A673 (cell line): ENCODE measurements around the gene GATA5. TPM values are rescaled to one million over a fixed set of nuclear protein-coding genes. Genes with fewer than 3 reads are reported as not detected.
"Not testable (repeated sequence)": the region's sequence is repeated elsewhere in the genome, so short reads cannot be mapped to it uniquely, and the experiment has no call there.

Source experiments
- BruUV-seq: library from RNA; stranded (reverse); fragments of 400-500 nt; replicated peaks from 2 replicates; lab custom pipeline; 2021; lab: Mats Ljungman, UMichigan
- CTCF ChIA-PET: fragments of 300-600 bp; sonication (Branson Sonifier 250); formaldehyde crosslinking; loops from one replicate; lab custom pipeline; 2022; ENCODE audit warnings: antibody characterized with exemption; lab: Charles Lee
- POLR2A ChIA-PET: fragments of 300-600 bp; sonication (Branson Sonifier 250); formaldehyde crosslinking; loops from one replicate; lab custom pipeline; 2022; ENCODE audit warnings: antibody characterized with exemption; ENCODE audit not compliant: low non-redundant PET; lab: Charles Lee
- DNase-seq: peaks from one replicate; pipeline ENCODE4 v3.0.0-alpha.2; 2015; ENCODE audit warnings: low spot score
- H3K27ac ChIP-seq: fragments of 200-600 bp; sonication (generic); 2 replicates; pipeline ENCODE4 v1.5.1; 2016; ENCODE audit warnings: mixed run types, low read depth, mild to moderate bottlenecking, mixed read lengths, antibody characterized with exemption, low read length; ENCODE audit not compliant: poor library complexity, severe bottlenecking
- H3K27me3 ChIP-seq: fragments of 200-600 bp; sonication (generic); replicated peaks from 2 replicates; pipeline ENCODE4 v1.6.1; 2017; ENCODE audit warnings: mixed run types, low read depth, mild to moderate bottlenecking, mixed read lengths, antibody characterized with exemption, low read length; ENCODE audit not compliant: insufficient read depth, poor library complexity
- H3K36me3 ChIP-seq: fragments of 200-600 bp; sonication (generic); 2 replicates; pipeline ENCODE4 v1.6.1; 2016; ENCODE audit warnings: mixed run types, mild to moderate bottlenecking, mixed read lengths, antibody characterized with exemption, low read length; ENCODE audit not compliant: insufficient read depth, poor library complexity, severe bottlenecking
- H3K4me1 ChIP-seq: fragments of 200-600 bp; sonication (generic); 2 replicates; pipeline ENCODE4 v1.6.1; 2017; ENCODE audit warnings: mixed run types, mild to moderate bottlenecking, mixed read lengths, antibody characterized with exemption, low read length; ENCODE audit not compliant: insufficient read depth, poor library complexity, severe bottlenecking
- H3K4me3 ChIP-seq: fragments of 200-600 bp; sonication (generic); 2 replicates; pipeline ENCODE4 v1.5.1; 2016; ENCODE audit warnings: low read depth, mixed run types, mild to moderate bottlenecking, mixed read lengths, low read length; ENCODE audit not compliant: poor library complexity, severe bottlenecking
- H3K9me3 ChIP-seq: fragments of 200-600 bp; sonication (generic); 2 replicates; pipeline ENCODE4 v1.6.1; 2016; ENCODE audit warnings: mixed run types, low read depth, mild to moderate bottlenecking, mixed read lengths, antibody characterized with exemption, low read length; ENCODE audit not compliant: poor library complexity, severe bottlenecking
- EZH2 ChIP-seq: fragments of 200-600 bp; sonication (generic); IDR thresholded peaks from 2 replicates; pipeline ENCODE4 v1.6.1; 2017; ENCODE audit warnings: borderline replicate concordance, low read depth, mild to moderate bottlenecking, mixed read lengths, antibody characterized with exemption, low read length; ENCODE audit not compliant: poor library complexity, severe bottlenecking
- intact Hi-C: fragments of 100-400 bp; cut with micrococcal nuclease; formaldehyde crosslinking; loops from one replicate; pipeline ENCODE4 v1.10.0; 2022; ENCODE audit not compliant: unreplicated experiment
- total RNA-seq: library from RNA; stranded (reverse); gene quantifications from 2 replicates; pipeline ENCODE4 v1.2.3, GENCODE V29; 2021
- TF ChIP-seq, protein P1 (sequence below): fragments of 300-800, 200-600 bp; sonication (generic); conservative IDR thresholded peaks from 2 replicates; pipeline ENCODE4 v1.5.1; 2017; ENCODE audit warnings: low read depth, mild to moderate bottlenecking, antibody characterized with exemption, low read length, moderate library complexity, mixed read lengths

GATA5 gene
- total RNA-seq, 1 experiment from 2014 or later = not detected

DNA sequence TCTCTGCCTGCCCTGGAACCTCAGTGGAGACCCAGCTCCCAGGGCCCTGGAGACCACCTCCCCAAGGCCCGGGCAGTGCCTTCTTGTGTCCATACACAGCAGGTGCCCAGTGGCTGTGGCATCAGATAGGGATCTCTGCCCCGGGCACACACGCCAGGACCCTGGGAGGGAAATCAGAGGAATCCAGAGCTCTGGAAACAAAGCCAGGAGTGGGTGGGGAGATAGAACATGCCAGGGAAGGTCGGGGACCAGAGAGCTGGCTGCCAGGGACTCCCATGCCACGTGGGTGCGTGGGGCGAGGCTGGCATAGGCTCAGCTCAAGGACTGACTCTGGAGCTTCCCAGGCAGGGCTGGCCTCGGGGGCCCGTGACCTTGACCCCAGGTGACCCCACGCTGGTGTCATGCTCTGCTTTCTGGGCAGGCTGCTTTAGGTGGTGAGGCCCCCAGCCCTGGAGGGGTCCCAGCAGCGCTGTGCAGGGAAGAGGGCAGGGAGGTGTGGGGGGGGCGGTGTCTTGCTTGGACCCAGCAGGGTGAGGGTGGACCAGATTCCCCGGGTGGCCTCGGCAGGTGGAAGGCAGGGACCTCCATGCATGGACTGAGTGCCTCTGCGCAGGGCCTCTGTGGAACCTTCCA, 17.6 kb upstream of the GATA5 start:
- ChIA-PET CTCF (no interaction called here), POLR2A (no interaction called here)
- Histone ChIP-seq H3K4me1 (no peaks in the 10 kb centered on the region), H3K36me3 (no peaks in the 10 kb centered on the region), H3K27ac (no peak overlapping the region), H3K9me3 (no peaks in the 10 kb centered on the region), H3K4me3 (no peak overlapping the region), H3K27me3 (peaks cover 10% of the 10 kb centered on the region)
- DNase-seq = no peak
- BruUV-seq = no TSS peak
- intact Hi-C loops = no loop called here
- TF ChIP-seq, protein P1, sequence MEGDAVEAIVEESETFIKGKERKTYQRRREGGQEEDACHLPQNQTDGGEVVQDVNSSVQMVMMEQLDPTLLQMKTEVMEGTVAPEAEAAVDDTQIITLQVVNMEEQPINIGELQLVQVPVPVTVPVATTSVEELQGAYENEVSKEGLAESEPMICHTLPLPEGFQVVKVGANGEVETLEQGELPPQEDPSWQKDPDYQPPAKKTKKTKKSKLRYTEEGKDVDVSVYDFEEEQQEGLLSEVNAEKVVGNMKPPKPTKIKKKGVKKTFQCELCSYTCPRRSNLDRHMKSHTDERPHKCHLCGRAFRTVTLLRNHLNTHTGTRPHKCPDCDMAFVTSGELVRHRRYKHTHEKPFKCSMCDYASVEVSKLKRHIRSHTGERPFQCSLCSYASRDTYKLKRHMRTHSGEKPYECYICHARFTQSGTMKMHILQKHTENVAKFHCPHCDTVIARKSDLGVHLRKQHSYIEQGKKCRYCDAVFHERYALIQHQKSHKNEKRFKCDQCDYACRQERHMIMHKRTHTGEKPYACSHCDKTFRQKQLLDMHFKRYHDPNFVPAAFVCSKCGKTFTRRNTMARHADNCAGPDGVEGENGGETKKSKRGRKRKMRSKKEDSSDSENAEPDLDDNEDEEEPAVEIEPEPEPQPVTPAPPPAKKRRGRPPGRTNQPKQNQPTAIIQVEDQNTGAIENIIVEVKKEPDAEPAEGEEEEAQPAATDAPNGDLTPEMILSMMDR = no peak
- TF ChIP-seq EZH2 = no peak

DNA sequence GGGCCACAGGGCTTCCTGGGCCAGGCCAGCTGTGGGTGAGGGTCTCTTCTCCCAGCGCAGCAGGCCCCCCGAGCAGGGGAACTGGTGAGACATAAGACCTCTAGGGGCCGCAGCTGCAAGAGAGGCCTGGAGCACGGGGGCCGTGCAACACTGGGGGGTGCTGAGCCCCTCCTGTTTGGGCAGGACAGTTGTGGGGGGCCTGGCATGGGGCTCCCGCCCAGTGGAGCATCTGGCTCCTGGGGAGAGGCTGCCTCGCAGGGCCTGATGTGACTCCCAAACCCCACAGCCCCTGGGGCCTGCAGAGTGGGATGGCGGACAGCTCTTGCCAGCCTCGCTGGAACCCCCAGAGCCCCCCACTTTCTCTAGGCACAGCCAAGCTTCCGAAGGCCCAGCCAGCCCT, 16.9 kb upstream of the GATA5 start:
- no peaks in the 10 kb centered on the region for H3K36me3 ChIP-seq
- H3K4me3 ChIP-seq = no peak overlapping the region
- H3K27ac ChIP-seq = no peak overlapping the region
- ChIA-PET CTCF (no interaction called here), POLR2A (no interaction called here)
- no peaks in the 10 kb centered on the region for H3K4me1 ChIP-seq
- peaks cover 17% of the 10 kb centered on the region for H3K27me3 ChIP-seq
- intact Hi-C loops = no loop called here
- DNase-seq = no peak
- TF ChIP-seq, protein P1 = no peak
- no peak for TF ChIP-seq EZH2
- BruUV-seq = no TSS peak
- no peaks in the 10 kb centered on the region for H3K9me3 ChIP-seq

DNA sequence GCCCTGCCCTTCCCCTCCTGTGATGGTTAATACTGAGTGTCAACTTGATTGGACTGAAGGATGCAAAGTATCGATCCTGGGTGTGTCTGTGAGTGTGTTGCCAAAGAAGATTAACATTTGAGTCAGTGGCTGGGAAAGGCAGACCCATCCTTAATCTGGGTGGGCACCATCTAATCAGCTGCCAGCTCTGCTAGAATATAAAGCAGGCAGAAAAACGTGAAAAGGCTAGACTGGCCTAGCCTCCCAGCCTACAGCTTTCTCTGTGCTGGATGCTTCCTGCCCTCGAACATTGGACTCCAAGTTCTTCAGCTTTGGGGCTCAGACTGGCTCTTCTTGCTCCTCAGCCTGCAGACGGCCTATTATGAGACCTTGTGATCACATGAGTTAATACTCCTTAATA, 15.0 kb upstream of the GATA5 start:
- H3K9me3 ChIP-seq, BruUV-seq, DNase-seq, H3K4me3 ChIP-seq, H3K36me3 ChIP-seq, CTCF ChIA-PET, H3K27ac ChIP-seq, H3K4me1 ChIP-seq, intact Hi-C loops, POLR2A ChIA-PET: not testable (repeated sequence)
- peaks cover 36% of the 10 kb centered on the region for H3K27me3 ChIP-seq

DNA sequence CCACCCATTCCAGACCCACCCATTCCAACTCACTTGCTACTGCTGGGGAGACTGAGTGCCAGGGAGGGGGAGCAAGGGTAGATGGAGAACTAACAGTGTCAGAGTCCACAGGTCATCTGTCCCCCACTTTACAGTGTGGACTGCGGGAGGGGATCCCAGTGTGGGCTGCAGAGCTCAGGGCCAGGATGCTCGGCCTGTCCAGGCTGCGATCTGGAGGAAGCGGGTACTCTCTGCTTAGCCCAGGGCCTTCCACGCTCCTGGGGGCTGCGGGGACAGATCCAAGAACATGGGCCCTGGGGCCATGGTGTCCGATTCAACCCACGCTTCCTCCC, 14.1 kb upstream of the GATA5 start:
- H3K27me3 ChIP-seq = peaks cover 43% of the 10 kb centered on the region
- no peak overlapping the region for H3K27ac ChIP-seq
- H3K36me3 ChIP-seq = no peaks in the 10 kb centered on the region
- no TSS peak for BruUV-seq
- no peak for TF ChIP-seq EZH2
- TF ChIP-seq, protein P1 = no peak
- no peaks in the 10 kb centered on the region for H3K9me3 ChIP-seq
- POLR2A ChIA-PET = no interaction called here
- CTCF ChIA-PET = interaction anchor here (0.6 kb wide), 1 partner anchor 188 kb away, joined by 3 read pairs; no protein-coding TSS in a partner anchor
- no peak for DNase-seq
- no peaks in the 10 kb centered on the region for H3K4me1 ChIP-seq
- no peak overlapping the region for H3K4me3 ChIP-seq
- intact Hi-C loops = no loop called here
